PC-3 (cell line): ENCODE data around the gene ZNF420.

Experiments used
- CTCF ChIP-seq: fragments of 300-600 bp; sonication (generic); conservative IDR thresholded peaks from 2 replicates; pipeline ENCODE4 v1.5.1; 2017; ENCODE audit warnings: antibody characterized with exemption, low read depth, mild to moderate bottlenecking, low read length
- EZH2 ChIP-seq: fragments of 300-600 bp; sonication (generic); IDR thresholded peaks from one replicate; pipeline ENCODE4 v1.6.1; 2017; ENCODE audit warnings: antibody characterized with exemption, mild to moderate bottlenecking, low read length; ENCODE audit not compliant: unreplicated experiment

- TF ChIP-seq CTCF = no peak
- TF ChIP-seq EZH2 = no peak
Measured at GRCh38 chr19:37082307-37082706, 4.1 kb downstream of the ZNF420 start.
